ENCODE measurements around the gene GJD2. TPM values are rescaled to one million over a fixed set of nuclear protein-coding genes. Genes with fewer than 3 reads are reported as not detected.

The GJD2 gene
- total and polyA plus RNA-seq, 2 of the 13 experiments (the other 11 are each of a cell fraction or from before 2014, with no cell fraction given) = not detected

DNA sequence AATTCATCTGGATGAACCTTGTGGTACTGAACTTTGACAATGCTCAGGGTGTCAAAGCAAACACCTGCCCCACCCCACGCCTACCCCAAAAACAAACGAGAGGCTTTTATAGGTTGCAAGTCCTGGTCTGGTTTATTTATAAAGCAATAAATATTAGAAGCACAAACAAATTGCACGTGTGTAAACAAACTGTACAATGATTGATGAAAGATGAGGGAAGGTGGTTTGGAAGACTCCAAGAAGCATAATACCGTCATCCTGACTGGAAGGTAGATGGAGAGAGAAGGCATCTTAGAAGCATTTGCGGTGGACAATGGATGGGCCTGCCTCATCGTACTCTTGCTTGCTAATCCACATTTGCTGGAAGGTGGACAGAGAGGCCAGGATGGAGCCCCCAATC, 35.3 kb upstream of the GJD2 start:
- peaks cover 2 to 34% of the 10 kb centered on the region in 2 experiments; a peak in 4 of 5 replicates for H3K27me3 ChIP-seq (ENCODE audit: control insufficient read depth in 1 of 2, insufficient read depth in 2 of 2, low read length in 2 of 2)
- no peak overlapping the region for H3K27ac ChIP-seq (ENCODE audit: extremely low read length, insufficient read depth, low read length)
- ChIA-PET POLR2A (no interaction called here), CTCF (ENCODE audit: low intra/inter-chr PET ratio, low total read pairs) (no interaction called here)
- TF ChIP-seq, protein P1, sequence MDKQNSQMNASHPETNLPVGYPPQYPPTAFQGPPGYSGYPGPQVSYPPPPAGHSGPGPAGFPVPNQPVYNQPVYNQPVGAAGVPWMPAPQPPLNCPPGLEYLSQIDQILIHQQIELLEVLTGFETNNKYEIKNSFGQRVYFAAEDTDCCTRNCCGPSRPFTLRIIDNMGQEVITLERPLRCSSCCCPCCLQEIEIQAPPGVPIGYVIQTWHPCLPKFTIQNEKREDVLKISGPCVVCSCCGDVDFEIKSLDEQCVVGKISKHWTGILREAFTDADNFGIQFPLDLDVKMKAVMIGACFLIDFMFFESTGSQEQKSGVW (CRISPR knock-in tag; IDR thresholded peaks at IDR 0.05; ENCODE audit: borderline replicate concordance) = no peak
- TF ChIP-seq ARHGAP35 (CRISPR knock-in tag; IDR thresholded peaks at IDR 0.05; ENCODE audit: borderline replicate concordance) = no peak
- TF ChIP-seq ZBTB21 (CRISPR knock-in tag; IDR thresholded peaks at IDR 0.05) = no peak
- TF ChIP-seq ZFP36 (IDR thresholded peaks at IDR 0.05; ENCODE audit: borderline replicate concordance, low read depth, low read length, partially characterized antibody) = no peak
- no peak for TF ChIP-seq ZC3H13 (CRISPR knock-in tag; IDR thresholded peaks at IDR 0.05)
- no peak for TF ChIP-seq ZNF207 (IDR thresholded peaks at IDR 0.05; ENCODE audit: borderline replicate concordance)
- no peak for TF ChIP-seq MIER2 (CRISPR knock-in tag; IDR thresholded peaks at IDR 0.05)
- no peak for TF ChIP-seq STAT5B (CRISPR knock-in tag; IDR thresholded peaks at IDR 0.05)
- TF ChIP-seq ZNF317 (CRISPR knock-in tag; IDR thresholded peaks at IDR 0.05) = no peak
- no peak for TF ChIP-seq ZSCAN31 (CRISPR knock-in tag; IDR thresholded peaks at IDR 0.05; ENCODE audit: low read depth)
- no peak for TF ChIP-seq NCOR1 (IDR thresholded peaks at IDR 0.05; ENCODE audit: borderline replicate concordance, low read length)
- no peak for TF ChIP-seq TRIM22 (IDR thresholded peaks at IDR 0.05)
- no peak for TF ChIP-seq ZNF572 (CRISPR knock-in tag; IDR thresholded peaks at IDR 0.05)
- DNase-seq (ENCODE audit: low spot score) (no peak), ATAC-seq (no peak), FAIRE-seq (no peak)
- WGBS (ENCODE audit: low lambda C conversion rate) = 26% methylated on average over 6 of the region's 6 CpGs
- H3K4me1 ChIP-seq (ENCODE audit: insufficient read depth, low read length) = no peaks in the 10 kb centered on the region
- no peak overlapping the region for H3K4me2 ChIP-seq (ENCODE audit: low read depth, low read length)
- in situ Hi-C loops (cut with HindIII; ENCODE audit: extremely low pct_ligation_motif_present, low pct_unique_long_range_greater_than_20kb) (no loop called here), intact Hi-C loops (cut with micrococcal nuclease; ENCODE audit: unreplicated experiment) (no loop called here)
- no peaks in the 10 kb centered on the region for H3K79me2 ChIP-seq (ENCODE audit: insufficient read depth, low read length)
- H3K4me3 ChIP-seq (replicated peaks in 1 of 3; ENCODE audit: insufficient read depth in 1 of 3, low read depth in 2 of 3, low read length in 3 of 3) = no peak overlapping the region
- no peaks in the 10 kb centered on the region for H3K9me3 ChIP-seq (ENCODE audit: low read length)
- BruUV-seq (replicated peaks) = no TSS peak
- no peak overlapping the region for H2AFZ ChIP-seq (ENCODE audit: low read length)
- H3K36me3 ChIP-seq (replicated peaks in 1 of 2; ENCODE audit: control insufficient read depth in 1 of 2, insufficient read depth in 2 of 2, low read length in 2 of 2) = no peaks in the 10 kb centered on the region
- no peaks in the 10 kb centered on the region for H4K20me1 ChIP-seq (ENCODE audit: insufficient read depth, low read length)
- no peak overlapping the region for H3K9ac ChIP-seq (ENCODE audit: insufficient read depth, low read depth, low read length)
